Activated CD4-positive, alpha-beta T cell treated with anti-CD3 and anti-CD28 coated beads, Interleukin-2, Interleukin-6, amounts not matched to agents 100 ng/mL and 50 ng/mL, durations not matched to agents 16 hours and 8 hours (primary cell): ENCODE data around the gene XIST.
A peak's percentile ranks its signal among the peaks of the same experiment; 100 is the strongest.
"Not testable (repeated sequence)": the region's sequence is repeated elsewhere in the genome, so short reads cannot be mapped to it uniquely, and the experiment has no call there.

Experiments used
- DNase-seq: peaks from one replicate; pipeline ENCODE4 v3.0.0-alpha.2; 2020

XIST gene

GRCh38 chrX:73852467-73852866 lies at the start of gene XIST:
XIST (minus strand) TSS chrX:73852714.
- peak; percentile 87 for DNase-seq

GRCh38 chrX:73898315-73898714 lies 45.8 kb upstream of the XIST start:
- DNase-seq = not testable (repeated sequence)

- DNase-seq = peak; percentile 22
Measured at GRCh38 chrX:73892515-73893090, 40.1 kb upstream of the XIST start.

DNA sequence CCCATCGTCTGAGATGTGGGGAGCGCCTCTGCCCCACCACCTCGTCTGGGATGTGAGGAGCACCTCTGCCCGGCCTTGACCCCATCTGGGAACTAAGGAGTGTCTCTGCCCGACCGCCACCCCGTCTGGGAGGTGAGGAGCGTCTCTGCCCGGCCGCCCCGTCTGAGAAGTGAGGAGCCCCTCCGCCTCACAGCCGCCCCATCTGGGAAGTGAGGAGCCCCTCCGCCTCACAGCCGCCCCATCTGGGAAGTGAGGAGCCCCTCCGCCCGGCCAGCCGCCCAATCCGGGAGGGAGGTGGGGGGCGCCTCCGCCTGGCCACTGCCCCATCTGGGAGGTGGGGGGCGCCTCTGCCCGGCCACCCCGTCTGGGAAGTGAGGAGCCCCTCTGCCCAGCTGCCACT lies 29.7 kb upstream of the XIST start:
- DNase-seq = not testable (repeated sequence)

GRCh38 chrX:73877687-73878086 lies 25.2 kb upstream of the XIST start:
- DNase-seq = no peak

GRCh38 chrX:73876911-73877310 lies 24.4 kb upstream of the XIST start:
- no peak for DNase-seq

DNA sequence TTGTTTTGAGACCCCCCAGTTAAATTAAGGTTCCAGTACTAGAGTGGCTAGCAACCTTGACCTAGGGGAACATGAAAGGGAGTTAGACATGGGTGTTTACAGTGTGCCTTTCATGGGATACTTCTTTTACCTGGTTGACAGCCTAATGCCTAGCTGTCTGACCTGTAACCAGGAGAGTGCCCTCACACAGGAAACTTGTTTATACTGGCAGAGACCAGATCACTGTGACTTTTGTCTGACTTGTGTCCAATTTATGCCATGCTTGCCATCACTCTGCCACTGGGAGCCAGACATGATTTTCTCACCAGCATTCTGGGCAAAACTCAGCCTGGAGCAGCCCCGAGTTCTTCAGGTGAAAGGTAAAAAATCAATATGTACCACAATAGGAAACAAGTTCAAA lies 16.4 kb upstream of the XIST start:
- DNase-seq = no peak

DNA sequence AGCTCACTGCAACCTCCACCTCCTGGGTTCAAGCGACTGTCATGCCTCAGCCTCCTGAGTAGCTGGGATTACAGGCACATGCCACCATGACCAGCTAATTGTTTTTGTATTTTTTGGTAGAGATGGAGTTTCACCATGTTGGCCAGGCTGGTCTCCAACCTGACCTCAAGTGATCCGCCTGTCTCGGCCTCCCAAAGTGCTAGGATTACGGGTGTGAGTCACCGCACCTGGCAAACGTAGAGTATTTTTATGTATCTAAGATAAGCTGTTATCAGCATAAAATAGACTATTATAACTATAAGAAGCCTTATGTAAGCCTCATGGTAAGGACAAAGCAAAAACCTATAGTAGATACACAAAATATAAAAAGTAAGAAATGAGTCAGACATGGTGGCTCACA lies 14.6 kb upstream of the XIST start:
- DNase-seq = no peak

DNA sequence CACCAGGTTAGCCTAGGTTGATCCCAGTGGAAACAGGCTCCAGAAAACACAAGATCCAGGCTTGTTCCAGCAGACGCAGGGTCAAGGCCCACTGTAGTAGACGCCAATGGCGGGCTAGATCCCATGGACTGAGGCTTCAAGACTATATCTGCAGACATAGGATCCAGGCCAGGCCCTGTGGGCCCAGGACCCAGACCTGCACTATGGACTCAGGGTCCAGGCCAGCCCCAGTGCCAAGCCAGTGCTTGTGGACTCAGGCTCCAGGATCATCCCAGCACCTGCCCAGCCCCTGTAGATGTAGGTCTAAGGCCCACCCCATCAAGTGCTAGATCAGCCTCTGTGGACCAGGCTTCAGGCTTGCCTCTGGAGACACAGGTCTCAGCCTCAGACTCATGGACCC lies 11.3 kb upstream of the XIST start:
- DNase-seq = no peak

DNA sequence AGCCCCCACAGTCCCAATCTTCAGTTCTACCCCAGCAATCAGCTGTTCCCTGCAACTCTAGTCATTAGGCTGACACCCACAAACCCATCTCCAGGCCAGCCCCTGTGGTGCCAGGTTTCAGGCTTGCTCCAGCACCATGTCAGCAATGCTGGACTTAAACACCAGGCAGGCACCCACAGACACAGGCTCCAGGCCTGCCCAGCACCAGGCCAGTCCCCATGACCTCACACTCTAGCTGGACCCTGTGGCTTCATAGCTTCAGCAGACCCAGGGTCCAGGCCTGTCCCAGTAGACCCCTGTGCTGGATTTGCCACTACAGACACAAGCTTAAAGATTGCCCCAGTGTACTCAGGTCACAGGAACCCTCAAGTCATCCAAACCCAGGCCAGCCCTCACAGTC lies 10.8 kb upstream of the XIST start:
- no peak for DNase-seq

GRCh38 chrX:73859622-73860021 lies 7.1 kb upstream of the XIST start:
- DNase-seq = no peak

GRCh38 chrX:73855546-73855945 lies 3.0 kb upstream of the XIST start:
- peak; percentile 80 for DNase-seq

DNA sequence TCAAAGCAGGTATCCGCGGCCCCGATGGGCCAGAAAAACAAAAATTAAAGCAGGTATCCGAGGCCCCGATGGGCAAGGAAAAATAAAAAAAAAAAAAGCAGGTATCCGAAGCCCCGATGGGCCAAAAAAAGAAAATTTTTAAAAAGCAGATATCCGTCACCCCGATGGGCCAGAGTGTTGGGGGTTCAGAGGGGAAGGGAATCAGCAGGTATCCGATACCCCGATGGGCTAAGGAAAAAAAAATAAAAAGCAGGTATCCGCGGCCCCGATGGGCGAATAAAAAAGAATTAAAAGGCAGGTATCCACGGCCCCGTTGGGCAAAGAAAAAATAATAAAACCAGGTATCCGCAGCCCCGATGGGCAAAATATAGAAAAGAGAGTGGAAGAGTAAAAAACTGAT lies 492 bp downstream of the XIST start:
- DNase-seq = no peak

- DNase-seq = peak; percentile 89
Measured at GRCh38 chrX:73851014-73852009, 1.2 kb downstream of the XIST start.

GRCh38 chrX:73850124-73851013 lies 2.1 kb downstream of the XIST start:
- peak; percentile 15 for DNase-seq

GRCh38 chrX:73849073-73849472 lies 3.4 kb downstream of the XIST start:
- no peak for DNase-seq

DNA sequence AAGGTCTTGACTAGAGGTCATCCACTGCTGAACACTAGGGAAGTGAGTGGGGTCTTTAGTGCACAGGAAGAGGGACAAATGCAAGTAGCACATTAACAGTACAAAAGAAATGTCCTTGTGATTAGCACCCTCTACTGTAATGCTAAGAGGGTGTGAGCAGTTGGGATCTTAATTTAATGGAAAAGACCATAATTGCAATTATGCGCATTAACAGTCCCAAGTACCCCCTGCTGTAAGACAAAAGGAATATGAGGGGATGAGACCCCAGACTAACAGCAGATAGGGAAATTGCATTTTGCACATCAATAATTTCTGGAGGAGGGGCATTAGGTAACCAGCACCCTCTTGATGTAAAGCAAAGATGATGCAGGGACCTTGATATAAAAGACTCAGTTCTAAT lies 4.5 kb downstream of the XIST start:
- DNase-seq = no peak

DNA sequence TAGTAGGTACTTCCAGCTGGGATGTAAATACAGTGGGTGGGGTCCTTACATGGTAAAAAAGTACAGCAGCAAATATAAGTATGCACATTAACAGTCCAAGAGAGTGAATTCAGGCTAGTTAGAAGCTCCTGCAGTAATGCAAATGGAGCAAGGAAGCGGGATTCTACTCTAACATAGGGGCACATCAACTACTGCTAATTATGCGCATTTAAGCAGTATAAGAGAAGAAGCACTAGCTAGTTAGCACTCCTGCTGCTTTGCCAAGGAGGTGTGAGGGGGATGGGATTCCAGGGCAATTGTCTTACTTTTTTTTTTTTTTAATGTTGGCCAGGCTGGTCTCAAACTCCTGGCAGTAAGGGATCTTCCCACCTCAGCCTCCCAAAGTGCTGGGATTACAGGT lies 5.4 kb downstream of the XIST start:
- DNase-seq = no peak

GRCh38 chrX:73842541-73843234 lies 9.8 kb downstream of the XIST start:
- DNase-seq = no peak

DNA sequence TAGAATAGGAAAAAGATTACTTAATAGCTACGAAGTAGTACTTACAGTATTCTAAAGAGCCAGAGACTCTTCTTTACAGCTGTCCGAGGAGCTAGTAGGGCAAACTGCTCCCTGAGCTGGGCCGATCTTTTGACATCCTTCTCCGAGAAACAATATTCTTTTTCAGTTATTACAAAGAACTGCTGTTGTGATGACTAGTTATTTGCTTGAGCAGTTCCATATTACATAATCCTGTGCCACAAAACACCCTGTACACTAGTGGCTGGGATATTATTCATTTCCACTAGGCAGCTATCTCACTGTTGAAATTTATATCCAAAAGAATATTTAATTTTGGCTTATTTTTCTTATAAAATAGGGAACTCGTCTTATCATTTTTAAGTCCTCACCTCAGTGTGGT lies 11.2 kb downstream of the XIST start:
- no peak for DNase-seq

GRCh38 chrX:73840120-73840924 lies 12.2 kb downstream of the XIST start:
- no peak for DNase-seq

- DNase-seq = no peak
Measured at GRCh38 chrX:73839152-73839551, 13.4 kb downstream of the XIST start.
